GM12878 (cell line): ENCODE data around the gene SPTY2D1. TPM values are rescaled to one million over a fixed set of nuclear protein-coding genes. Genes with fewer than 3 reads are reported as not detected.

Source experiments
- E4F1 ChIP-seq: fragments of 450-650 bp; IDR thresholded peaks from 2 replicates; pipeline ENCODE4 v1.6.1; 2018; ENCODE audit warnings: borderline replicate concordance, mild to moderate bottlenecking; ENCODE audit not compliant: partially characterized antibody
- IRF4 ChIP-seq: IDR thresholded peaks from 2 replicates; pipeline ENCODE4 v1.6.1; 2011; ENCODE audit warnings: low read depth, low read length
- NKRF ChIP-seq: fragments of 450-650 bp; conservative IDR thresholded peaks from 2 replicates; pipeline ENCODE4 v1.6.1; 2017; ENCODE audit warnings: mild to moderate bottlenecking, moderate library complexity
- PAX5 ChIP-seq: IDR thresholded peaks from 2 replicates; pipeline ENCODE4 v1.6.1; 2011; ENCODE audit warnings: low read depth, low read length, borderline replicate concordance
- PRDM15 ChIP-seq: fragments of 450-650 bp; formaldehyde crosslinking; IDR thresholded peaks from 2 replicates; pipeline ENCODE4 v1.4.0; 2020; ENCODE audit warnings: mild to moderate bottlenecking, moderate library complexity
- SIX5 ChIP-seq: IDR thresholded peaks from 2 replicates; pipeline ENCODE4 v1.6.1; 2011; ENCODE audit warnings: mild to moderate bottlenecking, low read depth, low read length, moderate library complexity; ENCODE audit not compliant: severe bottlenecking
- SKIL ChIP-seq: fragments of 450-650 bp; IDR thresholded peaks from 2 replicates; pipeline ENCODE4 v1.6.1; 2017; ENCODE audit warnings: mild to moderate bottlenecking, low read depth, inconsistent platforms; ENCODE audit not compliant: poor library complexity, severe bottlenecking
- SRF ChIP-seq, 2 experiments: IDR thresholded peaks; 2 replicates each; pipeline ENCODE4 v1.6.1; 2011; ENCODE audit warnings: low read depth in 2 of 2, low read length in 2 of 2, mild to moderate bottlenecking in 1 of 2, moderate library complexity in 1 of 2
- ZBTB40 ChIP-seq: fragments of 450-650 bp; IDR thresholded peaks from 2 replicates; pipeline ENCODE4 v1.6.1; 2016; ENCODE audit warnings: mild to moderate bottlenecking, moderate library complexity, borderline replicate concordance
- polyA plus RNA-seq, 11 experiments: library from polyadenylated mRNA; depleted of rRNA in 4 of 11; unstranded in 6 of 11; stranded (reverse) in 5 of 11; fragments of >200 nt; fragmentation: Nextera tagmentation in 4 of 11; fragmentation: Illumina TruSeq in 1 of 11; extraction: Ambion mirVana in 4 of 11; extraction: Trizol in 1 of 11; gene quantifications; 1 replicate in 1 of 11; 2 replicates in 10 of 11; pipeline versions ENCODE4 v1.2.1 to v1.2.3, GENCODE V29; 2011 to 2016; ENCODE audit warnings: inconsistent platforms in 2 of 11, missing spikeins in 2 of 11, low read depth in 1 of 11
- total RNA-seq, 4 experiments: library from RNA; depleted of rRNA in 3 of 4; stranded (reverse); fragments of >200 nt in 3 of 4; fragmentation: Illumina TruSeq in 1 of 4; extraction: Trizol in 1 of 4; gene quantifications; 2 replicates each; pipeline versions ENCODE4 v1.2.1 to v1.2.3, GENCODE V29; 2013 to 2021

SPTY2D1 gene
- total and polyA plus RNA-seq, 10 of the 15 experiments (the other 5 are each of a cell fraction or from before 2014, with no cell fraction given) = 4.6 to 31.1 (median 15.5) TPM

- TF ChIP-seq PRDM15 = no peak
- TF ChIP-seq SKIL = no peak
- TF ChIP-seq NKRF = no peak
- TF ChIP-seq SRF (IDR thresholded peaks at IDR 0.05; ENCODE audit: low read depth in 2 of 2, low read length in 2 of 2) = no peak
- no peak for TF ChIP-seq IRF4
- TF ChIP-seq PAX5 = no peak
- no peak for TF ChIP-seq SIX5
- no peak for TF ChIP-seq E4F1
- TF ChIP-seq ZBTB40 = no peak
Measured at GRCh38 chr11:18594999-18595749, 39.0 kb downstream of the SPTY2D1 start (continued).
